SK-N-DZ (cell line): ENCODE measurements around the gene ACTR10. TPM values are rescaled to one million over a fixed set of nuclear protein-coding genes. Genes with fewer than 3 reads are reported as not detected.

Experiments used
- DNase-seq: peaks from one replicate; pipeline ENCODE4 v3.0.0-alpha.2; 2015; ENCODE audit warnings: low spot score
- polyA plus RNA-seq, 2 experiments: library from polyadenylated mRNA; depleted of rRNA; stranded (reverse); fragments of >200 nt; gene quantifications; 2 replicates each; pipeline ENCODE4 v1.2.3, GENCODE V29; 2014

ACTR10 gene
- 57.7 and 92.7 TPM in 2 replicates for polyA plus RNA-seq (2014; cell fraction: cytosol; rRNA removed)
- 48.9 and 68.3 TPM in 2 replicates for polyA plus RNA-seq (2014; cell fraction: nucleus; rRNA removed)

DNA sequence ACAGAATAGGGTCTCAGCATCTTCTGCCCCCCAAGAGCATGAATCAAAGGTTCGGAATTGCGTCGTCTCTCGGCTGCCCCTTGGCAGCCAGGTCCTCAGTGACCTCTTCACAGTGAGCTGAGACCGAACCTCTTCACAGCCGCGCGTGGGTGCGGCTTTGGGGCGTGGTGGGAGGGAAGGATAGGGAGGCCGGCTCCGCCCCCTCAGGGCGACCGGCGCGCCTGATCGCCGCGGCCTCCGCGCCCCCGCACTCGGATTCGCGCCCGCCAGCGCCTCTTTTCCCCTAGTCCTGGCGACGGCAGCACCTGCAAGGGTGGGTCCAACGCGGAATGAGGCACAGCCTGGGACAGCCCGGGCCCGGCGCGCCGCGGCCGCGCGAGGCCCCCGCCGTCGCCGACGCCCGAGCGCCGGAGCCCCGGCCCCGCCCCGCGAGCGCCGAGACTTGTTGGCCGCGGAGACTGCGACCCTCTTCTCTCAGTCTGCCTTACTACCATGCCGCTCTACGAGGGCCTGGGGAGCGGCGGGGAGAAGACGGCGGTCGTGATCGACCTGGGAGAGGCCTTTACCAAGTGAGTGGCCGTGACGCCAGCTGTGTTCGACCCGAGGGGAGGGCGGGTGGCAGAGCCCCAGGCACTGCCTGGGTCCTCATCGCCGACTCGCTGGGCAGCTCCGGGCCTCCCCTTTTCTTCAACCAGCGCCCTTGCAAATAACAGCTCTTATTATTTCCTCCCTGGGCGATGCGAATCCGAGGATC lies at the start of gene ACTR10:
Gene ACTR10 (plus strand): TSS at position 424 of the 754 bp plus-strand sequence. CDS start 69 bp downstream, at position 493.
- DNase-seq = peak; percentile 86

DNA sequence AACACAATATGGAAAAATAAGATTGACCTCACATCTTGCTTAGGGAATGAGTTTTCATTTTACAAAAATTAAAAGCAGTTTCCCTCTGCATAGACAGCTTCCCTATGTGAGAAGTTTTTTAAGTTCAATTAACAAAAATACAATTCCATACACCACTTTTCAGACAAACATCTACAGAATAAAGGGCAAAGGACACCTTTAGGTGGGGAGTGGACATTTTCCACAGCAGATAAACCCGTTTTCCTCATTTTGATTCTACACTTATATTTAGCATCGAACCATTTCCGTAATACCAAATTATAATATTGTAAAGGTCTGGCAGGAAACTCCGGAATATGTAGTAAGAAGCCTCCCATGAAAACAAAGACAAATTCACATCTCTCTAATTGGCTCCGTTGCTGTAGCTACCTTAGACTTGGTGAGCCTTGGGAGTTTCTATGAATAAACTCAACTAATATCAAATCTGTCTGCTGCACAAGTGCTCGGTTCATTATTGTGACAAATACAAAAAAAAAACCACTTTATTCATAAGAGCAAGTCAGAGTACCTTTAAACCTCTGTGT lies 49.6 kb upstream of the ACTR10 start:
- no peak for DNase-seq

DNA sequence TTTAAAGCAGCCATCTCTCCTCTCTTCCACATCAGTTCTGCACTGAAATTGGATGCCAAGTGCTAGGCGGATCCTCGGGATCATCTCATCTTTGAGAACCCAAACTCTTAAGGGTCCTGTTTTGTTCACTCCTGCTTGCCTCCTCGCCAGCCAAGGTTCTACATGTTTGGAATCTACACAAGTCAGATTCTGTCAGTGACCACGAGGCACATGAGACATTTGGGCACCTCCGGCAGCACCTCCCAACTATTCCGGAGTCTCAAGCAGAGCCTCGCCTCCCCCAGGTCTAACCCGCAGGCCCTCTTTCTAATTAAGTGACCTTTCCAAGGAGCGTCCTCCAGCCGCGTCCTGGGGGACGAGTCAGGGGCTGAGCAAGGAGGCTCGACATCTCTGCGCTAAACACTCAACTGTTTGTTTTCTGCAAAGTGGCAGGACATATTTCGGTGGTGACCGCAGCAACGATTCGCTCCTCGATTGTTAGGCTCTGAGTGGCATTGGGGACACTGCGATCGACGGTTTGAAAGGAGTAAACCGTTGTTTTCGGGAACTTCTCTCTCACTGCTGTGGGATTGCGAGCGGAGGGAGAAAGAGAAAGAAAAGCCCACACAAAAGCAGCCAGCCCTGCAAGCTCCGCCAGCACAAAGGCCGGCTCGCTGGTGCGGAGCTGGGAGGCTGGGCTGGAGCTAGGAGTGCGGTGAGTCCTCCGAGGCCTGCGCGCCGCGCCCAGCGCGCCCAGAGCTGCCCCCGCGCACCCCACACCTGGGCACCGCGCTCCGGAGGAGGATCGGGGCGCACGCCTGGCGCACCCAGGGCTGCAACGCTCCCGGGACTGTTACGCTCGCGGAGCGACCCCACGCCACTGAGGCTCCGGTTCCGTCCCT lies 48.6 kb upstream of the ACTR10 start:
- DNase-seq = peak; percentile 21

GRCh38 chr14:58152014-58152857 lies 47.7 kb upstream of the ACTR10 start, which contains the start of gene ARMH4:
Gene ARMH4, minus strand, starts transcription at chr14:58152213. Its CDS starts 12,855 bp downstream, at chr14:58139358.
- DNase-seq = peak; percentile 85

- DNase-seq = no peak
These were observed 39.4 kb upstream of the ACTR10 start for GRCh38 chr14:58160561-58160960.

- DNase-seq = peak; percentile 74
These were observed 33.7 kb upstream of the ACTR10 start for GRCh38 chr14:58166005-58166983.

- no peak for DNase-seq
These were observed 32.9 kb upstream of the ACTR10 start for GRCh38 chr14:58167057-58167456.

DNA sequence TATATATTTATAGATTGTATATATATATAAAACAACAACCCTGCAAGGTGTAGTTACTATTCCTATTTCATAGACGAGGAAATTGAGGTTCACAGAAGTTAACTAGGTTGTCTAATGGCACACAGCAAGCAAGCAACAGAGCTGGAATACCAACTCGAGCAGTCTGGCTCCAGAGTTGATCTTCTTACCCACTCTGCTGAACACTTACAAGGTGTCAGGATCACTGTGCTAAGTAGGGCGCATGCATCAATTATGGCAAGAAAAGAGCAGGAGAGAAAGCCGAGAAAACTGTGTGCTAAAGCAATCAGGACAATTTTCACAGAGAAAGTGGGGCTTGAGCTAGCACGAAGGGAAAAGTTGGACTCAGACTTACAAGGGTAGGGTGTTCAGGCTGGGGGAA lies 32.1 kb upstream of the ACTR10 start:
- no peak for DNase-seq

DNA sequence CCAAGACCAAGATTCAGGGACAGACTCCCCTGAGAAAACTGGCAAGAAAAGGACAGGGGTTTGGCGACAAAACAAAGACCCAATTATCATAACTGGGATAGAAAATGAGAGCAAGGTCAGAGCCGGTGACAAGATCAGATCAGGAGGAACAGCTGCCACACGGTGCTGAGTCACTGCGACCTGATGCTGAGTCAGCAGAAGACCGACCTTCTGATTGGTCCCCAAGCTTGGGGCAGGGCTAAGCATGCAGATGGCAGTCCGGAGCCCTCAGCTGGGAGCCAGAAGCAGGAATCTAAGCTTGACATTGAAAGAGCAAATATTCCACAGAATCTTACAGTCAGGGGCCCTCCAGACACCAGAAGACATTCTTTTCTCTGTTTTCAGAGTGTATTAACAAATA lies 28.9 kb upstream of the ACTR10 start:
- DNase-seq = peak; percentile 89

DNA sequence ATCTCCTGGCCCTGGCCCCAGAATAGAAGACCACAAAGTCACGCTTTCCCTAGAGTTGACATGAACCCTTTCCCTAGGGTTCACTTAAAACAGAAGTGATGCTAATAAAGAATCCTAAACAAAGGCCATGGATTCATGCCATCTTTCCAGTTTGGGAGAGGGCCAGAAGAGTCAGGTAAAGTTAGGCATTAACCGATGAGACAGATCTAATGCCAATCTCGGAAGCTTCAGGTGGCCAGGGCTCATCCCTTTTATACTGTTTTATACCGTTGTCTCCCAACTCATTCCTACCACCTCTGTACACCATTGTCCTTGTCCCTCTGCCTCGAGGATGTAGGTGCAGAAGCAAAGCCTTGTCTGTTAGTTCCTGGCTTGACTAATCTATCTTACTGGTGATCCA lies 22.8 kb upstream of the ACTR10 start:
- no peak for DNase-seq

- no peak for DNase-seq
These were observed 10.8 kb upstream of the ACTR10 start for GRCh38 chr14:58189176-58189575.

DNA sequence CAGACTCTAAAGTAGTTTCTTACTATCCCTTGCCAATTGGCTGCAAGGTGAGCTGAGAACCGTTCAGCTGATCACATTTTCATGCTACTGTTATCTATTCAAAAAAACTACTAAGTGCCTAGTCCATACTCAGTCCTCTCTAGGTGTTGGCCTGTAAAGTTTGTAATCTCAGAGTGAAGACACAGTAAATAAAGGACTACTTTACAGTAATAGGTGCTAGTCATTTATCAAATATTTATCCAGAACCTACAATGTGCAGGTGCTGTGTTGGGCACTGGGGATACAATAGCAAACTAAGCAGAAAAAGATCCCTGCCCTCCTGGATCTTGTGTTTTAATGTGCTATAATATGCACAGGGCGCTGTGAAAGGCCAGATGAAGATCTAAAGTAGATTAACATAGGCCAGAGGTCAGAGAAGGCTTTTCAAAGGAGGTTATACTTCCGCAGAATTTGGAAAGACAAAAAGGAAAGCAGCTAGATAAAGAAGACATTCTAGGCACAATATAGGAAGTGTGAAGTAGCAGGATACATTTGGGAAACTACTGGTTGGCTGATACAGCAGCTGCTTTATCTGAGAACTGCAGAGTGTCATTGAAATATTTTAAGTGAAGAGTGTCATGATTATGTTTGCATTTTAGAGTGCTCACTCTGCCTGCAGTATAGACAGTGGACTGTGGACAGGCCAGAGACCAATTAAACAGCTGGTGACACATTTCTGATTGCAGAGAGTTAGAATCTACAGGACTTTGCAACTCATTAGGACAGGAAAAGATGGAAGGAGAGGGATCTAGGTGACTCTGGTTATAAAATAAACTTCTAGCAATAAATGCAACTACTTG lies 8.0 kb upstream of the ACTR10 start:
- no peak for DNase-seq

DNA sequence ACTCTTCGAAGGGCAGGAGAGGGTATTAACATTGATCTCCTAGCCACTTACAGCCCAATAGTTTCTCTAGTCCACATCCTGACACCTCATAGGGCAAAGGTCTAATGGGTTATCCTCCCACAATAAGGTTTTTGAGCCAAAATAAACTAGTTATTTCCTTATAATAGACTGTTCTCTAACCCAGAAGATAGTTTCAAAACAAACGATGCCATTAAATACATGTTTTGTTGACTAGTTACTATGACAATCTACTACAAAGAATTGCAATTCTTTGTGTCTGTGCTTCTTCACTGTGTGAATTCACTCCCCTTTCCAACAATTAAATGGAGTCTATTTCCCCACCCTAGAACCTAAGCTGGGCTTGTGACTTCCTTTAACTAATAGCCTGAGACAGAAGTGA lies 6.4 kb upstream of the ACTR10 start:
- no peak for DNase-seq

GRCh38 chr14:58196198-58196597 lies 3.8 kb upstream of the ACTR10 start:
- no peak for DNase-seq

DNA sequence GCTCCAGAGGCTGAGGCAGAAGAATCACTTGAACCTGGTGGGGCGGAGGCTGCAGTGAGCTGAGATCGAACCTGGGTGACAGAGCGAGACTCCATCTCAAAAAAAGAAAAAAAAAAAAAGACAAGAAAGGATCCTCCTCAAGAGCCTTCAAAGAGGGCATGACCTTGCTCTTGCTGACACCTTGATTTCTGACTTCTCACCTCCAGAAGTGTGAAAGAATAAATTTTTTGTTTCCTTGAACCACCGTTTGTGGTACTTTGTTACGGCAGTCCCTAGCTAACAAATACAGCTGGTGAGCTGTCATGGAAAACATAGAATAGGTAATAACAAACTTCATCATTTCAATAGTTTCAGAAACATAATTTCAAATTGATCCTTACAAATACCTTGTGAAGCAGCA lies 1.9 kb upstream of the ACTR10 start:
- DNase-seq = no peak

GRCh38 chr14:58200480-58200841 lies 512 bp downstream of the ACTR10 start:
- no peak for DNase-seq

DNA sequence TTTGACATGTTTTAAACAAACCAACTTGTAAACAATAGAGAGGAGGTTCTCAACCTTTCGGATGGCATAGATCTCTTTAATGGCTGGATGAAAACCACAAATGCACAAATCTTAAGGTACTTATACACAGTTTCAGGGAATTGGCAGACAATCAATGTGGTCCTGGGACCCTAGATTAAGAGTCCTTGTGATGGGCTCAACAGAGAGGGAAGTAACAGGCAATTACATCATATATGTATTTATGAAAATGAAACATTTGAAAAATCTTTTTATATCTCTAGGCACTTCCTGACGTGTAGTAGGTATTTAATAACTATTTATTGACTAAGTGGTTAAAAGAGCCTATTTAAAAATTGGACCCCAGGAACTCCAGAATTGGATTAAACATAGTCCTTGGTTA lies 897 bp downstream of the ACTR10 start:
- no peak for DNase-seq

- no peak for DNase-seq
These were observed 13.2 kb downstream of the ACTR10 start for GRCh38 chr14:58213176-58213575.
